ENCODE results near the gene PTGER2. TPM values are rescaled to one million over a fixed set of nuclear protein-coding genes. Genes with fewer than 3 reads are reported as not detected.

Gene PTGER2
- total and polyA plus RNA-seq, 10 of the 15 experiments (the other 5 are each of a cell fraction or from before 2014, with no cell fraction given): 0.03 to 1.6 (median 0.33) TPM

DNA sequence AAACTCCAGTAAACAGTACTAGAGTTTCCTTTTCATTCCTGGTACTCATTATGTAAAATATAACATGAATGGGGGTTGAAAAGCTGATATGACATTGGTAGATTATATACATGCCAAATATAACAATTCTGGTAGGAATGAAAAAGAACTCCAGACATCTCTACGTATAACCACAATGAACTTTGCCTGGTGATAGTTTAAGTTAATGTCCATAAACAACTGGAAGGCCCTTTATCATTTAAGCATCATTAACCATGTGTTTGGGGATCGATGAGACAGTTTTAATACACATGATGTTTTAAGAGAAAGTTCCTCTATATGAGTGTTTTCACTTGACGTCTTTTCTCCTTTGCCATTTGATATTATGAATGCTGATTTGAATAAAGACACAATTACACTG, 5.8 kb downstream of the PTGER2 start:
- intact Hi-C loops (cut with micrococcal nuclease; ENCODE audit: unreplicated experiment) (no loop called here), in situ Hi-C loops (cut with MboI) (no loop called here)
- ChIA-PET SMC1A (ENCODE audit: uncharacterized antibody, unreplicated experiment) (no interaction called here), RAD21 (ENCODE audit: unreplicated experiment) (interaction anchor here (1.9 kb wide), 1 partner anchor 20 kb away, joined by 4 read pairs; no protein-coding TSS in a partner anchor), CTCF (no interaction called here), POLR2A (no interaction called here)
- ATAC-seq: no peak
- no peak for DNase-seq (ENCODE audit: low read depth, low spot score)
- H3K27me3 ChIP-seq (replicated peaks in 1 of 2; ENCODE audit: control insufficient read depth in 2 of 2, insufficient read depth in 2 of 2, low read length in 1 of 2): peaks cover 8 to 13% of the 10 kb centered on the region in 2 experiments
- no peak overlapping the region for H3K27ac ChIP-seq (ENCODE audit: control insufficient read depth, insufficient read depth)
- no peaks in the 10 kb centered on the region for H4K20me1 ChIP-seq (ENCODE audit: control insufficient read depth, insufficient read depth)
- peaks cover 8% of the 10 kb centered on the region for H3K9me3 ChIP-seq (replicated peaks; ENCODE audit: control insufficient read depth, insufficient read depth, low read length)
- H3K79me2 ChIP-seq (ENCODE audit: control insufficient read depth, insufficient read depth, low read length): no peaks in the 10 kb centered on the region
- H2AFZ ChIP-seq (ENCODE audit: control insufficient read depth, low read depth, low read length): no peak overlapping the region
- no peak for FAIRE-seq
- no peak overlapping the region for H3K4me2 ChIP-seq (ENCODE audit: control insufficient read depth, insufficient read depth)
- WGBS (ENCODE audit: insufficient coverage, insufficient replicate concordance, low lambda C conversion rate, missing lambda C conversion rate): 49% methylated on average over 3 of the region's 3 CpGs
- no peaks in the 10 kb centered on the region for H3K36me3 ChIP-seq (ENCODE audit: control insufficient read depth in 2 of 2, insufficient read depth in 2 of 2, low read length in 1 of 2)
- H3K9ac ChIP-seq (ENCODE audit: control insufficient read depth, insufficient read depth, low read length): no peak overlapping the region
- peaks cover 8% of the 10 kb centered on the region; the same call in 1 of the 2 replicates for H3K4me1 ChIP-seq (ENCODE audit: control insufficient read depth, insufficient read depth, low read length)
- BruUV-seq (replicated peaks): no TSS peak
- no peak overlapping the region for H3K4me3 ChIP-seq
- TF ChIP-seq ZBED1 (IDR thresholded peaks at IDR 0.05; ENCODE audit: borderline replicate concordance) (no peak), SMARCA5 (IDR thresholded peaks at IDR 0.05) (no peak), FOXK2 (IDR thresholded peaks at IDR 0.05) (no peak), IRF4 (IDR thresholded peaks at IDR 0.05; ENCODE audit: low read depth, low read length) (no peak), SP1 (IDR thresholded peaks at IDR 0.05; ENCODE audit: low read depth, low read length) (no peak), YY1 (IDR thresholded peaks at IDR 0.05; ENCODE audit: low read depth, low read length) (no peak), CBX3 (IDR thresholded peaks at IDR 0.05; ENCODE audit: borderline replicate concordance, low read depth) (no peak)
- TF ChIP-seq, protein P1, sequence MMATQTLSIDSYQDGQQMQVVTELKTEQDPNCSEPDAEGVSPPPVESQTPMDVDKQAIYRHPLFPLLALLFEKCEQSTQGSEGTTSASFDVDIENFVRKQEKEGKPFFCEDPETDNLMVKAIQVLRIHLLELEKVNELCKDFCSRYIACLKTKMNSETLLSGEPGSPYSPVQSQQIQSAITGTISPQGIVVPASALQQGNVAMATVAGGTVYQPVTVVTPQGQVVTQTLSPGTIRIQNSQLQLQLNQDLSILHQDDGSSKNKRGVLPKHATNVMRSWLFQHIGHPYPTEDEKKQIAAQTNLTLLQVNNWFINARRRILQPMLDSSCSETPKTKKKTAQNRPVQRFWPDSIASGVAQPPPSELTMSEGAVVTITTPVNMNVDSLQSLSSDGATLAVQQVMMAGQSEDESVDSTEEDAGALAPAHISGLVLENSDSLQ (IDR thresholded peaks at IDR 0.05): no peak
- TF ChIP-seq, protein P2, sequence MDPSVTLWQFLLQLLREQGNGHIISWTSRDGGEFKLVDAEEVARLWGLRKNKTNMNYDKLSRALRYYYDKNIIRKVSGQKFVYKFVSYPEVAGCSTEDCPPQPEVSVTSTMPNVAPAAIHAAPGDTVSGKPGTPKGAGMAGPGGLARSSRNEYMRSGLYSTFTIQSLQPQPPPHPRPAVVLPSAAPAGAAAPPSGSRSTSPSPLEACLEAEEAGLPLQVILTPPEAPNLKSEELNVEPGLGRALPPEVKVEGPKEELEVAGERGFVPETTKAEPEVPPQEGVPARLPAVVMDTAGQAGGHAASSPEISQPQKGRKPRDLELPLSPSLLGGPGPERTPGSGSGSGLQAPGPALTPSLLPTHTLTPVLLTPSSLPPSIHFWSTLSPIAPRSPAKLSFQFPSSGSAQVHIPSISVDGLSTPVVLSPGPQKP (IDR thresholded peaks at IDR 0.05; ENCODE audit: low read depth, low read length): no peak
